Stromal cell of bone marrow (primary cell): ENCODE measurements around the gene VAMP1.
"Not testable (repeated sequence)": the region's sequence is repeated elsewhere in the genome, so short reads cannot be mapped to it uniquely, and the experiment has no call there.

Experiments used
- DNase-seq: peaks from one replicate; pipeline ENCODE4 v3.0.0-alpha.2; 2012; ENCODE audit warnings: low read depth

The VAMP1 gene

GRCh38 chr12:6469609-6470374 is 685 bp downstream of the VAMP1 start:
- no peak for DNase-seq

GRCh38 chr12:6469092-6469491 is 1.4 kb downstream of the VAMP1 start:
- DNase-seq = no peak

DNA sequence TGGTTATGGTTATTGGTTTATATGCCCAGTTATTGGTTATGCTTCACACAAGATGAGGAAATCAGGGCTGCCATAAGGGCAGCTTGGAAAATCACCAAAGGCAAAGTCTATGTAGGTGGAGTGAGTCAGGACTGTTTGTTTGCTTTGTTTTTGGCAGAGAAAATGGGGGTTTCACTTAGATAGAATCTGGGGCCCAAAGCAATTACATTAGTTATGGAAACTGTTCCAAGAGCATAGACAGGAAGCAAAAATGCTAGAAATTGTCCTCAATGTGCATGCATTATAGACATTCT is 2.2 kb downstream of the VAMP1 start:
- no peak for DNase-seq

DNA sequence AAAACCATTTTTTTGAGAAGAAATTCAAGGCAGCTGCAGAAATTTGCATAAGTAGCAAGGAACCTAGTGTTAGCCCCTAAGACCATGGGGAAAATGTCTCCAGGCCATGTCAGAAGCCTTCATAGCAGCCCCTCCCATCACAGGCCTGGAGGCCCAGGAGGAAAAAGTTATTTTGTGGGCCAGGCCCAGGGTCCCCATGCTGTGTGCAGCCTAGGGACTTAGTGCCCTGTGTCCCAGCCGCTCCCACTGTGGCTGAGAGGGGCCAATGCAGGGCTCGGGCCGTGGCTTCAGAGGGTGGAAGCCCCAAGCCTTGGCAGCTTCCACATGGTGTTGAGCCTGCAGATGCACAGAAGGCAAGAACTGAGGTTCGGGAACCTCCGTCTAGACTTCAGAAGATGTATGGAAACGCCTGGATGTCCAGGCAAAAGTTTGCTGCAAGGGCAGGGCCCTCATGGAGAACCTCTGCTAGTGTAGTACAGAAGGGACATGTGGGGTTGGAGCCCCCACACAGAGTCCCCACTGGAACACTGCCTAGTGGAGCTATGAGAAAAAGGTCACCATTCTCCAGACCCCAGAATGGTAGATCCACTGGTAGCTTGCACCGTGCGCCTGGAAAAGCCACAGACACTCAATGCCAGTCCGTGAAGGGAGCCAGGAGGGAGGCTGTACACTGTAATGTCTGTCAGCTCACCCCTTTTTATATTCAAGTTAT is 2.8 kb downstream of the VAMP1 start:
- not testable (repeated sequence) for DNase-seq

DNA sequence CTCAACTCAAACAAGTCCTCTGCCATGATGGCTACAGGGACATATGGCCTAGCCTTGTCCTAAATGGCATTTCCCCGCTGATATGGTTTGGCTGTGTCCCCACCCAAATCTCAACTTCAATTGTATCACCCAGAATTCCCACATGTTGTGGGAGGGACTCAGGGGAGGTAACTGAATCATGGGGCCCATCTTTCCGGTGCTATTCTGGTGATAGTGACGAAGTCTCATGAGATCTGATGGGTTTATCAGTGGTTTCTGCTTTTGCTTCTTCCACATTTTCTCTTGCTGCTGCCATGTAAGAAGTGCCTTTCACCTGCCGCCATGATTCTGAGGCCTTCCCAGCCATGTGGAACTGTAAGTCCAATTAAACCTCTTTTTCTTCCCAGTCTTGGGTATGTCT is 3.7 kb downstream of the VAMP1 start:
- DNase-seq = not testable (repeated sequence)

- DNase-seq = no peak
Observed at GRCh38 chr12:6466184-6466573, 4.3 kb downstream of the VAMP1 start.

DNA sequence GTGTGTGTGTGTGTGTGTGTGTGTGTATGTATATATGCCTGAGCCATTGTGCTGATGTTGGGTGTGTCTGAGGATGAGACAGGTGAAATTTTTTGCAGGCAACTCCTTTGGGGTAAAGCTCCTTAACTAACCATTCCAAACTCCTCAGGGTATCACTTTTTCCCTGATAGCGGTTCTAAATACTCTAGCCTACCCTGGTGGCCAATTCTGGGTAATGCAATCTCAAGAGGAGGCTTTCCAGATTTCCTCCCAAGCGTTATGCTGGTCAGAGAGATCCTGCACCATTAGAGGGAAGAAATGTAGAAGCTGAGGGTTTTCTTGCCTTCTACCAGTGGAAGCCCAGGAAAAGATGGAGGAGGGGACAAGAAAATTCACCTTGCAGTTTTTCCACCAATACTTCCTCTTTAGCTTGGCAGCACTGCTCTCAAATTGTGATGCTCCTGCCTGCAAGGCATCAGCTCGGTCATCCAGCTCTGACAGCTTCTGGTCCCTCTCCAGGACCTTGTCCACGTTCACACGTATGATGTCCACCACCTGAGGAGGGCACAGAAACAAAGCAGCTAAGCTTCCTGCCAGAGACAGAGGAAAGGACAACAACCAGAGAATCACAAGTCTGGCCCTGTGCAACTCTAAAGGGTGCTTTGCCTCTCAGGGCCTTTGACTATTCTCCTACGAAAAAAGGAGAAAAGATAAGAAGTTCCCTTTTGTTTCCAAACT is 4.9 kb downstream of the VAMP1 start:
- no peak for DNase-seq

- no peak for DNase-seq
Observed at GRCh38 chr12:6464531-6464930, 5.9 kb downstream of the VAMP1 start.

DNA sequence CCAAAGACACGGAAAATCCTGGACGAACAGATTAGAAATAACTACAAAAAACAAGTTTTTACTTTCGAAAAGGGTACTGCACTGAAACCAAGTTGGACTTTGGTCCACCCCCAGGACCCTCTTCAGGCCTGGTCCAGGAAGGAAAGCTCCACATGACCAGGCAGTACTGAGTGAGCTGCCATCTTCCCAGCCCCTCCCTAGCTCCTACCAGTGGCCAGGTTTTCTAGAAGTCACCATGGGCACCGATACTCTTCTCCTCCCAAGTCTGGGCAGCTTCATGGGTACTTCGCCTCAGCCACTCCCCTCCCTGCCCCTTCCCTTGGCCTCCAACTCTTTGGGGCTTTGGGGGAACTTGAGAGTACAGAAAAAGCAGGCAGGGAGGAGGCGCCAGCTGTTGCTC is 6.6 kb downstream of the VAMP1 start:
- DNase-seq = no peak

DNA sequence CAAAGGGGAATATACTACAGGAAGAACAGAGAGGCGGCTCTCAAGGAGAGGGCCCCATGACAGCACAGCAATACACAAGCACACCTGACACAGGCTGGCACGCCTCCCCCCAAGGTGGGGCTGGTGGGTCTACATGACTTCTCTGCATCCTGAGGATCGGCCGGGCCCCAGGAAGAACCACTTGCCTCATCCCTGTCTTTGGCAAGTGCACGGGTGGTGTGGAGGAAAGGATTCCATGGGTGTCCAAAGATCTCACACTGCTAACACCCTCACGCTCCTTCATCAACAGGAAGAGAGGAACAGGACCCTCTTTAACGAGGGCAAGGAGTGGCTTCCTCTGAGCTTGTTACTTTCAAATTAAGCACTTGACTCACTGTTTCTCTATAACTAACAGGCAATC is 7.3 kb downstream of the VAMP1 start:
- no peak for DNase-seq

DNA sequence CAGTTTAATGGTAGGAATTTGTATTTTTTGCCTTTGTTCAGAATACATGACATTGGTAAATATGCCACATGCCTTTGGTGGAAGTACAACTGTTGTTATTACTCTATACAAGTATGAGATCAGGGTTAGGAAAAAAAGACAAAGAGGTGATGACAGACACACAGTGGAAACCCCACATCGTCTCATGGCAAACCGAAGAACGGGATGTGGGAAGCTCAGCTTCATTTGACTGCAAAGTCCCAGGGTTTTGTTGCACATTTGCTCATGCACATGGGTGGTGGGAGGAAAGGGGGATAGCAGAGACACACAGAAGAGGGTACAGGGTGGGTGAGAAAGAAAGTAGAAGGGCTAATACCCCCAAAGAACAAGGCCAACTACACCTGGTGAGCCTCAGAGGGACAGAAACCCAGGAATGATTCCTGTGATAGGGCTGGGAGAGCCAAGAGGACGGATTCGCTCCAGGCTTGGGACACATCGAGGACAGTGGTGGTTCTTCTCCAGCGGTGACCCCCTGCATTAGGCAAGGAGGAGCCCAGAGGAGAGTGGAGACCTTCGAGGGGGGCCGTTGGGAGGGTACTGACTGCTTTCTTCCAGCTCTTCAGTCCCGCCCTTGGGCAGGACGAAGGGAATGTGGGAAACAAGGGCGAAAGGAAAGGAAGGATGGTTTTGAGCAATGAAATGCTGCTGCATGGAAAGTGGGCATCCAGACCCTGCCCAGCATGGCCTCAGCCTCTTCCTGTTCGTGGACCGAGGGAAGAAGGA is 8.1 kb downstream of the VAMP1 start:
- no peak for DNase-seq

GRCh38 chr12:6461401-6462233 is 8.9 kb downstream of the VAMP1 start:
- no peak for DNase-seq

GRCh38 chr12:6460751-6461371 is 9.6 kb downstream of the VAMP1 start:
- no peak for DNase-seq

- no peak for DNase-seq
Observed at GRCh38 chr12:6459004-6459337, 11.5 kb downstream of the VAMP1 start.

GRCh38 chr12:6458281-6459003 is 12.0 kb downstream of the VAMP1 start:
- no peak for DNase-seq

GRCh38 chr12:6457220-6457945 is 13.1 kb downstream of the VAMP1 start:
- DNase-seq = no peak

- DNase-seq = no peak
Observed at GRCh38 chr12:6452944-6453630, 17.4 kb downstream of the VAMP1 start.

DNA sequence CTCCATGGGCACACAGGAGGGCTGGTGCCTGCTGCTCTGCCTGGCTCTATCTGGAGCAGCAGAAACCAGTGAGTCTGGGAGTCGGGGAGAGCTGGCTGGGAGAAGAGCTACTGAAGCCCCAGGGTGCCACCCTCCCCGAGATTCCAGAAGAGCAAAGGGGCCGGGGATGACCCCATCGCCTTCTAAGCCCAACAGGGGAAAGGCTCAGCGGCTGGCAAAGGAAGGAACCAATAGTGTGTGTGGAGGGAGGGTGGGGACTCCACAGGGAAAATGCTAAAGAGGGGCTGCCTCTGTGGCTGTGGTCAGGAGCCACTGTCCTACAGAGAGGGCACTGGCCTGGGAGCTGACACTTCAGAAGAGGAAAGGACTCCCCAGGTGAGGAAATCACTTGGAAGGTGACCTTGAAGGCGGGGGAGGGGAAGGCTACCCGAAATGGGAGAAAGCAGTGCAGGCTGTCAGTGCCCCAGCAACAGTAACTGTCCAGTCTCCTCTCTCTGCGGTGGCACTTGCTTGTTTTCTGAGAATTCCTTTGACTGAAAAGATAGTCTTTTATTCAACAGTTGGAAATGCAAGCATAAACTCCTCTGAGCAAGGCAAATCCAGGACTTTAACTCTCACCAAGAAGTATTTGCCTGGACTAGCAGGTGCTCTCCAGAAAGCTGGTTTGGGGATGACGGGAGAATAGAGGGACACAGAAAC is 18.1 kb downstream of the VAMP1 start:
- DNase-seq = no peak
